Vagina (tissue), 2 donors: Measurements from ENCODE around the gene PHOSPHO2. TPM values are rescaled to one million over a fixed set of nuclear protein-coding genes. Genes with fewer than 3 reads are reported as not detected.

Source experiments
- DNase-seq, 2 donors: peaks; one replicate each; pipeline ENCODE4 v3.0.0-alpha.2; 2017; ENCODE audit errors: extremely low spot score in 2 of 2
- H3K27ac ChIP-seq: fragments of 200-600 bp; sonication (generic); one replicate; pipeline ENCODE4 v1.5.1; 2019
- H3K27me3 ChIP-seq: fragments of 200-600 bp; sonication (generic); one replicate; pipeline ENCODE4 v1.5.1; 2019
- H3K36me3 ChIP-seq, 2 donors: fragments of 200-600 bp; sonication (generic); one replicate each; pipeline ENCODE4 v1.5.1; 2017 to 2019
- H3K4me1 ChIP-seq: fragments of 200-600 bp; sonication (generic); one replicate; pipeline ENCODE4 v1.5.1; 2019
- H3K4me3 ChIP-seq, 2 donors: fragments of 200-600 bp; sonication (generic); 1 replicate in 1 of 2; 2 replicates in 1 of 2; pipeline ENCODE4 v1.5.1; 2016 to 2019
- H3K9me3 ChIP-seq: fragments of 200-600 bp; sonication (generic); one replicate; pipeline ENCODE4 v1.5.1; 2019
- CTCF ChIP-seq, 3 experiments: fragments of 450-650 bp in 2 of 3; fragments of 200-600 bp in 1 of 3; sonication (generic) in 1 of 3; IDR thresholded peaks; one replicate each; pipeline ENCODE4 v1.5.1; 2017 to 2019; ENCODE audit warnings: antibody characterized with exemption in 3 of 3, mild to moderate bottlenecking in 2 of 3, moderate library complexity in 2 of 3
- POLR2A ChIP-seq, 2 donors: fragments of 450-650 bp; IDR thresholded peaks; one replicate each; pipeline ENCODE4 v1.6.1; 2017; ENCODE audit warnings: antibody characterized with exemption in 2 of 2, mild to moderate bottlenecking in 2 of 2, moderate library complexity in 2 of 2
- POLR2AphosphoS5 ChIP-seq, 2 donors: sonication (generic); formaldehyde crosslinking; IDR thresholded peaks; one replicate each; pipeline ENCODE4 v1.9.0; 2017; ENCODE audit warnings: antibody characterized with exemption in 2 of 2, mild to moderate bottlenecking in 2 of 2, low read depth in 1 of 2; ENCODE audit not compliant: insufficient read depth in 1 of 2
- intact Hi-C: fragments of 100-400 bp; cut with DNase I; formaldehyde crosslinking; loops from one replicate; pipeline ENCODE4 v1.15.1; 2023
- total RNA-seq: library from RNA; depleted of rRNA; stranded (reverse); fragments of >200 nt; gene quantifications from one replicate; pipeline ENCODE4 v1.2.3, GENCODE V29; 2016

PHOSPHO2 gene
- total RNA-seq, 1 donor from 2014 or later = 4.7 TPM

- TF ChIP-seq POLR2A (IDR thresholded peaks at IDR 0.05) = no peak
- TF ChIP-seq CTCF (IDR thresholded peaks at IDR 0.05) = no peak
- no peak for TF ChIP-seq POLR2AphosphoS5 (IDR thresholded peaks at IDR 0.05; ENCODE audit: insufficient read depth in 1 of 2, low read depth in 1 of 2)
- H3K27me3 ChIP-seq = no peaks in the 10 kb centered on the region
- no peak for DNase-seq
- H3K36me3 ChIP-seq = peaks cover 0 to 4% of the 10 kb centered on the region in 2 donors
- H3K4me3 ChIP-seq = no peak overlapping the region
- H3K9me3 ChIP-seq = no peaks in the 10 kb centered on the region
- intact Hi-C loops = no loop called here
- peaks cover 19% of the 10 kb centered on the region for H3K4me1 ChIP-seq
- H3K27ac ChIP-seq = peak overlapping the region; percentile 40
Observed at GRCh38 chr2:169702996-169703395, 8.7 kb downstream of the PHOSPHO2 start.

- H3K4me3 ChIP-seq = no peak overlapping the region
- intact Hi-C loops = no loop called here
- H3K27me3 ChIP-seq = no peaks in the 10 kb centered on the region
- peak overlapping the region; percentile 40 for H3K27ac ChIP-seq
- H3K36me3 ChIP-seq = no peaks in the 10 kb centered on the region
- DNase-seq = no peak
- no peak for TF ChIP-seq POLR2A (IDR thresholded peaks at IDR 0.05)
- TF ChIP-seq POLR2AphosphoS5 (IDR thresholded peaks at IDR 0.05; ENCODE audit: insufficient read depth in 1 of 2, low read depth in 1 of 2) = no peak
- no peak for TF ChIP-seq CTCF (IDR thresholded peaks at IDR 0.05)
- peaks cover 19% of the 10 kb centered on the region for H3K4me1 ChIP-seq
- H3K9me3 ChIP-seq = no peaks in the 10 kb centered on the region
Observed at GRCh38 chr2:169704160-169704708, 10.0 kb downstream of the PHOSPHO2 start.

- intact Hi-C loops = no loop called here
- H3K27me3 ChIP-seq = no peaks in the 10 kb centered on the region
- H3K27ac ChIP-seq = peak overlapping the region; percentile 20
- no peak overlapping the region for H3K4me3 ChIP-seq
- no peak for DNase-seq
- no peaks in the 10 kb centered on the region for H3K36me3 ChIP-seq
- TF ChIP-seq POLR2AphosphoS5 (IDR thresholded peaks at IDR 0.05; ENCODE audit: insufficient read depth in 1 of 2, low read depth in 1 of 2) (peak in 1 of 2 donors; percentile 37), POLR2A (IDR thresholded peaks at IDR 0.05) (no peak)
- peaks cover 19% of the 10 kb centered on the region for H3K4me1 ChIP-seq
- no peaks in the 10 kb centered on the region for H3K9me3 ChIP-seq
Observed at GRCh38 chr2:169705927-169706326, 11.7 kb downstream of the PHOSPHO2 start.

GRCh38 chr2:169707626-169708025 is 13.4 kb downstream of the PHOSPHO2 start:
- H3K27ac ChIP-seq = no peak overlapping the region
- intact Hi-C loops = no loop called here
- no peak overlapping the region for H3K4me3 ChIP-seq
- no peaks in the 10 kb centered on the region for H3K27me3 ChIP-seq
- H3K9me3 ChIP-seq = no peaks in the 10 kb centered on the region
- no peaks in the 10 kb centered on the region for H3K36me3 ChIP-seq
- no peak for DNase-seq
- H3K4me1 ChIP-seq = peaks cover 19% of the 10 kb centered on the region
- TF ChIP-seq POLR2AphosphoS5 (IDR thresholded peaks at IDR 0.05; ENCODE audit: insufficient read depth in 1 of 2, low read depth in 1 of 2) (no peak), POLR2A (IDR thresholded peaks at IDR 0.05) (no peak), CTCF (IDR thresholded peaks at IDR 0.05) (no peak)

GRCh38 chr2:169709331-169709730 is 15.1 kb downstream of the PHOSPHO2 start:
- H3K9me3 ChIP-seq = no peaks in the 10 kb centered on the region
- H3K4me1 ChIP-seq = peaks cover 10% of the 10 kb centered on the region
- TF ChIP-seq POLR2A (IDR thresholded peaks at IDR 0.05) (no peak), CTCF (IDR thresholded peaks at IDR 0.05) (no peak), POLR2AphosphoS5 (IDR thresholded peaks at IDR 0.05; ENCODE audit: insufficient read depth in 1 of 2, low read depth in 1 of 2) (no peak)
- no peaks in the 10 kb centered on the region for H3K36me3 ChIP-seq
- intact Hi-C loops = no loop called here
- DNase-seq = no peak
- H3K4me3 ChIP-seq = no peak overlapping the region
- H3K27me3 ChIP-seq = no peaks in the 10 kb centered on the region
- no peak overlapping the region for H3K27ac ChIP-seq
